ENCODE measurements around the gene EBF3. TPM values are rescaled to one million over a fixed set of nuclear protein-coding genes. Genes with fewer than 3 reads are reported as not detected.

The EBF3 gene
- total and polyA plus RNA-seq, 2 experiments from 2014 or later = 0.27 to 0.49 TPM

GRCh38 chr10:129905553-129905952 lies 58.5 kb downstream of the EBF3 start (continued):
- TF ChIP-seq JUNB (IDR thresholded peaks at IDR 0.05; ENCODE audit: unreplicated experiment) (no peak), STAT1 (IDR thresholded peaks at IDR 0.05; ENCODE audit: unreplicated experiment) (no peak), ZNF462 (CRISPR knock-in tag; IDR thresholded peaks at IDR 0.05) (no peak), NANOG (IDR thresholded peaks at IDR 0.05; ENCODE audit: borderline replicate concordance) (no peak)

- Histone ChIP-seq H3K9me2 (ENCODE audit: insufficient read depth) (peaks cover 17% of the 10 kb centered on the region), H2AFZ (no peak overlapping the region), H3F3A (replicated peaks; ENCODE audit: low read depth) (no peaks in the 10 kb centered on the region), H3K27ac (ENCODE audit: low read depth) (no peak overlapping the region), H3K4me1 (ENCODE audit: insufficient read depth) (peaks cover 16% of the 10 kb centered on the region), H4K20me1 (replicated peaks; ENCODE audit: insufficient read depth) (no peaks in the 10 kb centered on the region; the same call in 1 of the 2 replicates), H3K4me3 (no peak overlapping the region), H3K79me2 (replicated peaks; ENCODE audit: insufficient read depth) (no peaks in the 10 kb centered on the region), H3K36me3 (ENCODE audit: insufficient read depth) (no peaks in the 10 kb centered on the region), H3K4me2 (no peak overlapping the region), H3K27me3 (ENCODE audit: insufficient read depth) (0 out of 2 replicates have a peak, but pooled peaks cover 6% of the 10 kb centered on the region)
- no peak for ATAC-seq
- no peaks in the 10 kb centered on the region for H3K9me3 Mint-ChIP-seq
- no peak overlapping the region for H3K4me3 Mint-ChIP-seq
- H3K27ac Mint-ChIP-seq = no peak overlapping the region
- peaks cover 13% of the 10 kb centered on the region for H3K27me3 Mint-ChIP-seq (ENCODE audit: insufficient read depth, low read depth, poor library complexity)
- no peaks in the 10 kb centered on the region for H3K36me3 Mint-ChIP-seq (ENCODE audit: low read depth)
- peaks cover 26% of the 10 kb centered on the region for H3K4me1 Mint-ChIP-seq
- no peak for DNase-seq (ENCODE audit: low spot score)
- TF ChIP-seq EZH2phosphoT487 (IDR thresholded peaks at IDR 0.05; ENCODE audit: unreplicated experiment) (no peak), CREB1 (CRISPR knock-in tag; IDR thresholded peaks at IDR 0.05; ENCODE audit: low read depth) (no peak), ZNF114 (CRISPR knock-in tag; IDR thresholded peaks at IDR 0.05) (no peak), POLR2AphosphoS5 (IDR thresholded peaks at IDR 0.05; ENCODE audit: low read depth) (no peak), ZNF331 (CRISPR knock-in tag; IDR thresholded peaks at IDR 0.05; ENCODE audit: low read depth) (no peak), STAT1 (IDR thresholded peaks at IDR 0.05; ENCODE audit: unreplicated experiment) (no peak), JUNB (IDR thresholded peaks at IDR 0.05; ENCODE audit: unreplicated experiment) (no peak), ETS1 (IDR thresholded peaks at IDR 0.05) (no peak), EZH2 (IDR thresholded peaks at IDR 0.05; ENCODE audit: low read depth, unreplicated experiment) (no peak), REST (IDR thresholded peaks at IDR 0.05; ENCODE audit: unreplicated experiment) (no peak)
Observed at GRCh38 chr10:129904323-129904722, 59.8 kb downstream of the EBF3 start.
